HCT116 (cell line): ENCODE measurements around the gene POC1A. TPM values are rescaled to one million over a fixed set of nuclear protein-coding genes. Genes with fewer than 3 reads are reported as not detected.

ENCODE experiments used
- ATAC-seq: fragments of 200-7000 bp; cut with Tn5 transposase; 2 replicates; pipeline ENCODE4 v1.9.1; 2020; ENCODE audit warnings: mild to moderate bottlenecking, moderate library complexity
- BruUV-seq: library from RNA; stranded (reverse); fragments of 400-500 nt; replicated peaks from 2 replicates; lab custom pipeline; 2021; lab: Mats Ljungman, UMichigan
- CTCF ChIA-PET: fragments of 300-600 bp; sonication (Branson Sonifier 250); formaldehyde crosslinking; loops from one replicate; lab custom pipeline; 2021; ENCODE audit warnings: antibody characterized with exemption; lab: Charles Lee
- POLR2A ChIA-PET: fragments of 300-600, 350-600 bp; sonication (Branson Sonifier 250); formaldehyde crosslinking; loops from one replicate; lab custom pipeline; 2021; ENCODE audit warnings: antibody characterized with exemption; lab: Charles Lee
- RAD21 ChIA-PET, 2 experiments: fragments of 300-600 bp; sonication (Branson Sonifier 250); formaldehyde crosslinking; loops; one replicate each; lab custom pipeline; 2023; ENCODE audit warnings: low total read pairs in 2 of 2; ENCODE audit not compliant: uncharacterized antibody in 2 of 2, unreplicated experiment in 2 of 2, low non-redundant PET in 1 of 2; lab: Charles Lee
- DNase-seq: peaks from one replicate; pipeline ENCODE4 v3.0.0-alpha.2; 2010; ENCODE audit warnings: low read depth, low spot score
- H2AFZ ChIP-seq: fragments of 200-600 bp; shearing (Covaris generic), sonication (generic); 2 replicates; pipeline ENCODE4 v1.6.1; 2017; ENCODE audit warnings: low read depth, mixed run types, mixed read lengths, antibody characterized with exemption, low read length; ENCODE audit not compliant: poor library complexity, severe bottlenecking
- H3K27ac ChIP-seq: 2 replicates; pipeline ENCODE4 v1.5.1; 2012; ENCODE audit warnings: low read depth, low read length
- H3K27me3 ChIP-seq: fragments of 200-600 bp; sonication (generic); 2 replicates; pipeline ENCODE4 v1.6.1; 2016; ENCODE audit warnings: mixed run types, low read length, mixed read lengths; ENCODE audit not compliant: insufficient read depth
- H3K36me3 ChIP-seq, 2 experiments: fragments of 200-500 bp in 1 of 2; fragments of 200-600 bp in 1 of 2; sonication (Bioruptor generic) in 1 of 2; sonication (generic) in 1 of 2; 2 replicates each; pipeline versions ENCODE4 v1.5.1 to v1.6.1; 2014 to 2016; ENCODE audit warnings: low read length in 2 of 2, inconsistent platforms in 1 of 2, mixed read lengths in 1 of 2, mixed run types in 1 of 2; ENCODE audit not compliant: insufficient read depth in 2 of 2, control insufficient read depth in 1 of 2
- H3K4me1 ChIP-seq, 2 experiments: fragments of 200-600 bp in 1 of 2; sonication (generic) in 1 of 2; 2 replicates each; pipeline versions ENCODE4 v1.5.1 to v1.6.1; 2012 to 2017; ENCODE audit warnings: low read length in 2 of 2, inconsistent platforms in 1 of 2, mild to moderate bottlenecking in 1 of 2, mixed read lengths in 1 of 2, mixed run types in 1 of 2, moderate library complexity in 1 of 2; ENCODE audit not compliant: insufficient read depth in 2 of 2, control insufficient read depth in 1 of 2
- H3K4me2 ChIP-seq: fragments of 200-600 bp; sonication (generic); 2 replicates; pipeline ENCODE4 v1.6.1; 2017; ENCODE audit warnings: mixed run types, low read length, mixed read lengths
- H3K4me3 ChIP-seq, 2 experiments: fragments of 200-600 bp in 1 of 2; sonication (generic) in 1 of 2; replicated peaks in 1 of 2; 2 replicates each; pipeline ENCODE4 v1.5.1; 2011 to 2016; ENCODE audit warnings: low read length in 2 of 2, control low read depth in 1 of 2, low read depth in 1 of 2, mild to moderate bottlenecking in 1 of 2, mixed read lengths in 1 of 2, mixed run types in 1 of 2
- H3K79me2 ChIP-seq: fragments of 200-600 bp; sonication (generic); 2 replicates; pipeline ENCODE4 v1.6.1; 2017; ENCODE audit warnings: mild to moderate bottlenecking, mixed run types, low read length, moderate library complexity, mixed read lengths; ENCODE audit not compliant: insufficient read depth
- H3K9ac ChIP-seq: fragments of 200-600 bp; sonication (generic); 2 replicates; pipeline ENCODE4 v1.6.1; 2016; ENCODE audit warnings: low read length, mixed read lengths
- H3K9me2 ChIP-seq: fragments of 200-600 bp; sonication (generic), shearing (Covaris generic); 2 replicates; pipeline ENCODE4 v1.6.1; 2017; ENCODE audit warnings: mixed run types, mild to moderate bottlenecking, moderate library complexity; ENCODE audit not compliant: insufficient read depth
- H3K9me3 ChIP-seq, 2 experiments: fragments of 200-500 bp in 1 of 2; fragments of 200-600 bp in 1 of 2; sonication (Bioruptor generic) in 1 of 2; sonication (generic) in 1 of 2; 2 replicates each; pipeline ENCODE4 v1.6.1; 2014 to 2017; ENCODE audit warnings: low read length in 2 of 2, mixed read lengths in 2 of 2, inconsistent platforms in 1 of 2, low read depth in 1 of 2, mild to moderate bottlenecking in 1 of 2, mixed run types in 1 of 2, moderate library complexity in 1 of 2; ENCODE audit not compliant: control insufficient read depth in 1 of 2, insufficient read depth in 1 of 2
- H4K20me1 ChIP-seq: fragments of 200-600 bp; sonication (generic), shearing (Covaris generic); 2 replicates; pipeline ENCODE4 v1.6.1; 2017; ENCODE audit warnings: mixed run types, mild to moderate bottlenecking, moderate library complexity; ENCODE audit not compliant: insufficient read depth
- CEBPB ChIP-seq: IDR thresholded peaks from 2 replicates; pipeline ENCODE4 v1.6.1; 2012; ENCODE audit warnings: low read depth
- CTCF ChIP-seq, 3 experiments: fragments of 200-600 bp in 1 of 3; sonication (generic) in 1 of 3; IDR thresholded peaks in 2 of 3; conservative IDR thresholded peaks in 1 of 3; 2 replicates each; pipeline ENCODE4 v1.5.1; 2012 to 2017; ENCODE audit warnings: low read depth in 2 of 3, low read length in 2 of 3, antibody characterized with exemption in 1 of 3, borderline replicate concordance in 1 of 3, control low read depth in 1 of 3, mild to moderate bottlenecking in 1 of 3, mixed read lengths in 1 of 3, mixed run types in 1 of 3, moderate library complexity in 1 of 3; ENCODE audit not compliant: insufficient read depth in 1 of 3
- ELF1 ChIP-seq: IDR thresholded peaks from 2 replicates; pipeline ENCODE4 v1.6.1; 2012; ENCODE audit warnings: low read depth, borderline replicate concordance
- EZH2 ChIP-seq: fragments of 200-600 bp; sonication (generic); IDR thresholded peaks from 2 replicates; pipeline ENCODE4 v1.6.1; 2017; ENCODE audit warnings: antibody characterized with exemption, mixed run types
- POLR2A ChIP-seq: IDR thresholded peaks from 2 replicates; pipeline ENCODE4 v1.7.0; 2011; ENCODE audit warnings: borderline replicate concordance; ENCODE audit not compliant: insufficient read depth, insufficient read length; ENCODE audit errors: extremely low read depth
- RAD21 ChIP-seq: IDR thresholded peaks from 2 replicates; pipeline ENCODE4 v1.6.1; 2012; ENCODE audit warnings: low read depth, mild to moderate bottlenecking
- REST ChIP-seq: IDR thresholded peaks from 2 replicates; pipeline ENCODE4 v1.6.1; 2012; ENCODE audit warnings: low read depth
- SP1 ChIP-seq: IDR thresholded peaks from 2 replicates; pipeline ENCODE4 v1.6.1; 2012; ENCODE audit warnings: low read depth
- SRF ChIP-seq: IDR thresholded peaks from 2 replicates; pipeline ENCODE4 v1.6.1; 2012; ENCODE audit warnings: low read depth
- TCF7L2 ChIP-seq: IDR thresholded peaks from 2 replicates; pipeline ENCODE4 v1.7.0; 2011; ENCODE audit warnings: borderline replicate concordance, inconsistent platforms; ENCODE audit not compliant: insufficient read depth, insufficient read length; ENCODE audit errors: extremely low read depth
- ZFX ChIP-seq: fragments of 450-650 bp; IDR thresholded peaks from 2 replicates; pipeline ENCODE4 v1.6.1; 2017
- intact Hi-C: fragments of 100-400 bp; cut with micrococcal nuclease; formaldehyde crosslinking; loops from 2 replicates; pipeline ENCODE4 v1.10.0; 2022
- total RNA-seq: library from RNA; stranded (reverse); gene quantifications from one replicate; pipeline ENCODE4 v1.2.1, GENCODE V29; 2021; ENCODE audit not compliant: unreplicated experiment
- TF ChIP-seq, protein P1 (sequence below): IDR thresholded peaks from 2 replicates; pipeline ENCODE4 v1.6.1; 2012

Gene POC1A
- total RNA-seq, 1 experiment from 2014 or later: 34.0 TPM

DNA sequence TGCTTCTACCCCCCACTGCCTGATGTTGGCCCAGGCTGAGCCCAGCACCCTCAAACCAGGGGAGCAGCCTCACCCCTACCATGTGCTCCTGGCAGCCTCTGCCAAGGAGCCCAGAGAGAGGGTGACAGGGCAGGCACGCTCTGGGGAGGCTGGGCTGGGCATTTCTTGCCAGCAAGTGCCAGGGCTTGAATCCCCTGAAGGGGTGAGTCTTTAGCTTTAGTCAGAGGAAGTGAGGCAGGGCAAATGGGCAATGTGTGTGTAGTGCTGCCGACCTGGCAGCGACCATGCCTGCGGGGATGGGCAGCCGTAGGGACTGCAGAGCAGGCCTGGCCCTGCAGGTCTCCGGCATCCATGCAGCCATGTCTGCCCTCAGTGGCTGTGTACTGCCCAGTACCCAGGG lies 116.0 kb downstream of the POC1A start:
- no peak for TF ChIP-seq SP1
- TF ChIP-seq TCF7L2: no peak
- no peak for TF ChIP-seq CTCF (IDR thresholded peaks at IDR 0.05 in 2 of 3, conservative IDR thresholded peaks at IDR 0.05 in 1 of 3; ENCODE audit: borderline replicate concordance in 1 of 3, insufficient read depth in 1 of 3, low read depth in 2 of 3, low read length in 2 of 3)
- no peak for TF ChIP-seq RAD21
- TF ChIP-seq, protein P1, sequence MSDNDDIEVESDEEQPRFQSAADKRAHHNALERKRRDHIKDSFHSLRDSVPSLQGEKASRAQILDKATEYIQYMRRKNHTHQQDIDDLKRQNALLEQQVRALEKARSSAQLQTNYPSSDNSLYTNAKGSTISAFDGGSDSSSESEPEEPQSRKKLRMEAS: no peak
- no peak for TF ChIP-seq REST
- TF ChIP-seq CEBPB: no peak
- no peak for TF ChIP-seq ZFX
- no peak for TF ChIP-seq POLR2A
- no peak for TF ChIP-seq SRF
- TF ChIP-seq EZH2: no peak
- no peak for TF ChIP-seq ELF1
- Histone ChIP-seq H3K4me2 (no peak overlapping the region), H3K4me1 (peaks cover 0 to 11% of the 10 kb centered on the region in 2 experiments; a peak in 1 of 4 replicates), H3K27ac (no peak overlapping the region), H2AFZ (no peak overlapping the region), H3K4me3 (no peak overlapping the region), H3K27me3 (no peaks in the 10 kb centered on the region), H3K9ac (no peak overlapping the region), H3K9me3 (no peaks in the 10 kb centered on the region), H4K20me1 (no peaks in the 10 kb centered on the region), H3K9me2 (no peaks in the 10 kb centered on the region), H3K79me2 (no peaks in the 10 kb centered on the region), H3K36me3 (no peaks in the 10 kb centered on the region)
- BruUV-seq: no TSS peak
- DNase-seq (no peak), ATAC-seq (no peak)
- RAD21 ChIA-PET: no interaction called here
- CTCF ChIA-PET: interaction anchor here (1.0 to 2.3 kb wide), 2 partner anchors 40 to 85 kb away, joined by 3 to 7 read pairs; no protein-coding TSS in a partner anchor
- intact Hi-C loops: no loop called here
- POLR2A ChIA-PET: interaction anchor here (0.6 kb wide), 1 partner anchor 42 kb away, joined by 3 read pairs; the partner anchor contains the start of gene RPL29
